OCI-LY3 (cell line): ENCODE measurements around the gene N4BP2L2.
A peak's percentile ranks its signal among the peaks of the same experiment; 100 is the strongest.

Experiments used
- H2AFZ ChIP-seq: fragments of 200-600, 300-600 bp; shearing (Covaris generic); 2 replicates; pipeline ENCODE4 v1.6.0; 2014; ENCODE audit warnings: antibody characterized with exemption, low read depth, low read length
- H3K27ac ChIP-seq: fragments of 200-600, 300-600 bp; sonication (generic); 2 replicates; pipeline ENCODE4 v1.5.1; 2014; ENCODE audit warnings: mild to moderate bottlenecking, low read length, moderate library complexity, mixed read lengths
- H3K27me3 ChIP-seq: fragments of 200-600, 300-600 bp; sonication (generic); 2 replicates; pipeline ENCODE4 v1.6.1; 2014; ENCODE audit warnings: low read depth, low read length, mixed read lengths
- H3K36me3 ChIP-seq: fragments of 200-600, 300-600 bp; sonication (generic); replicated peaks from 2 replicates; pipeline ENCODE3; 2014; ENCODE audit warnings: low read depth, low read length, mixed read lengths
- H3K4me1 ChIP-seq: fragments of 300-600, 200-600 bp; sonication (generic); 2 replicates; pipeline ENCODE4 v1.6.1; 2014; ENCODE audit warnings: low read length, mixed read lengths
- H3K4me2 ChIP-seq: fragments of 200-600, 300-600 bp; sonication (generic); 2 replicates; pipeline ENCODE4 v1.6.1; 2014; ENCODE audit warnings: low read length, mixed read lengths
- H3K4me3 ChIP-seq: fragments of 300-600, 200-600 bp; sonication (generic); 2 replicates; pipeline ENCODE4 v1.5.1; 2014; ENCODE audit warnings: antibody characterized with exemption, mild to moderate bottlenecking, low read length, moderate library complexity
- H3K79me2 ChIP-seq: fragments of 300-600, 200-600 bp; shearing (Covaris generic); 2 replicates; pipeline ENCODE4 v1.6.1; 2014; ENCODE audit warnings: mild to moderate bottlenecking, low read length, mixed read lengths
- H3K9ac ChIP-seq: fragments of 300-600, 200-600 bp; shearing (Covaris generic); 2 replicates; pipeline ENCODE4 v1.6.0; 2014; ENCODE audit warnings: mild to moderate bottlenecking, low read length, moderate library complexity
- H3K9me3 ChIP-seq: fragments of 200-600, 300-600 bp; shearing (Covaris generic); 2 replicates; pipeline ENCODE4 v1.6.1; 2014; ENCODE audit warnings: low read length, mixed read lengths; ENCODE audit not compliant: insufficient read depth
- H4K20me1 ChIP-seq: fragments of 200-600, 300-600 bp; sonication (generic); 2 replicates; pipeline ENCODE4 v1.6.1; 2016; ENCODE audit warnings: low read length, mixed read lengths; ENCODE audit not compliant: insufficient read depth
- EZH2phosphoT487 ChIP-seq: fragments of 200-600 bp; shearing (Covaris generic); IDR thresholded peaks from 2 replicates; pipeline ENCODE4 v1.6.1; 2018; ENCODE audit warnings: antibody characterized with exemption, mixed run types, low read depth
- TF ChIP-seq, protein P1 (sequence below): fragments of 200-600, 300-600 bp; sonication (generic); IDR thresholded peaks from 2 replicates; pipeline ENCODE4 v1.5.1; 2014; ENCODE audit warnings: antibody characterized with exemption, low read length, low read depth

Gene N4BP2L2

DNA sequence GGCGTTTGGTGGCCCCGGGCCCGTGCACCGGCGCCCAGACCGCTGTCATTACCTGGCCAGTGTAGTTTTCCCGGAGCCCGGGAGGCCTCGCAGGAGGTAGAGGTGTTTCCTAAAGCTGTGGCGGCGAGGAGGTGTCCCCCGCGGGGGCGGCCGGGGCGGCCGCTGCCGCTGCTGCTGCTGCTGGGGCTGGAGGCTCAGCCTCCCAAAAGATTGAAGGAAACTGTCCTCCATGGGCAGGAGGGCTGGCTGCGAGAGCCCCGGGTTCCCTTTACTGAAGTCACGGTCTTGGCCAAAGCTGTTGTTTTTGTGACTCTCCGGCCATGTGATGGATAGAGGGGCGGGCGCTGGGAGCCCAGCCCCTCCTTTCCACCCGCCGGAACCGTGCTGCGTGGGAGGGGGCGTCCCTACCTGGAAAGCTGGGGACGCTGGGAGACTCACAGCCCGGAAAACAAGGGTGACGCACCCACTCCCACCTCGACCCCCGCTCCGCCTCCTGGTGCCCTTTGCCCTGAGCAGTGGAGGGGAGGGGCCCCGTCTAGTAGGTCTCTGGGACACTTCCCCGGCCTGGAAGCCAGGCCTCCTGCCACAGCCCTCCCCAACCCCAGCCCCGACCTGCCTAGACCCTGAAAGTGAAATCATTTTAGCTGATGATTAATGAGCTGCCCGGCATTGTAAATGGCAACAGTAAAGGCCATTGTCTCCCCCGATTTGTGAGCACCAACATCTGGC, 110.6 kb downstream of the N4BP2L2 start, which contains the start of gene N4BP2L1:
N4BP2L1 (minus strand) TSS at position 279 of the 729 bp plus-strand sequence; CDS start at position 231, 48 bp downstream.
- peaks cover 20% of the 10 kb centered on the region for H3K36me3 ChIP-seq
- H3K79me2 ChIP-seq, result peaks cover 45% of the 10 kb centered on the region
- peak within 1 kb of the TSS; percentile 91 for H3K4me2 ChIP-seq
- no peaks in the 10 kb centered on the region for H3K27me3 ChIP-seq
- peak within 1 kb of the TSS; percentile 81 for H3K9ac ChIP-seq
- peak within 1 kb of the TSS; percentile 89 for H3K4me3 ChIP-seq
- peak within 1 kb of the TSS; percentile 81 for H3K27ac ChIP-seq
- H3K9me3 ChIP-seq, result no peaks in the 10 kb centered on the region
- H2AFZ ChIP-seq, result peak within 1 kb of the TSS; percentile 84
- peaks cover 11% of the 10 kb centered on the region; the same call in 1 of the 2 replicates for H4K20me1 ChIP-seq
- TF ChIP-seq, protein P1, sequence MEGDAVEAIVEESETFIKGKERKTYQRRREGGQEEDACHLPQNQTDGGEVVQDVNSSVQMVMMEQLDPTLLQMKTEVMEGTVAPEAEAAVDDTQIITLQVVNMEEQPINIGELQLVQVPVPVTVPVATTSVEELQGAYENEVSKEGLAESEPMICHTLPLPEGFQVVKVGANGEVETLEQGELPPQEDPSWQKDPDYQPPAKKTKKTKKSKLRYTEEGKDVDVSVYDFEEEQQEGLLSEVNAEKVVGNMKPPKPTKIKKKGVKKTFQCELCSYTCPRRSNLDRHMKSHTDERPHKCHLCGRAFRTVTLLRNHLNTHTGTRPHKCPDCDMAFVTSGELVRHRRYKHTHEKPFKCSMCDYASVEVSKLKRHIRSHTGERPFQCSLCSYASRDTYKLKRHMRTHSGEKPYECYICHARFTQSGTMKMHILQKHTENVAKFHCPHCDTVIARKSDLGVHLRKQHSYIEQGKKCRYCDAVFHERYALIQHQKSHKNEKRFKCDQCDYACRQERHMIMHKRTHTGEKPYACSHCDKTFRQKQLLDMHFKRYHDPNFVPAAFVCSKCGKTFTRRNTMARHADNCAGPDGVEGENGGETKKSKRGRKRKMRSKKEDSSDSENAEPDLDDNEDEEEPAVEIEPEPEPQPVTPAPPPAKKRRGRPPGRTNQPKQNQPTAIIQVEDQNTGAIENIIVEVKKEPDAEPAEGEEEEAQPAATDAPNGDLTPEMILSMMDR, result no peak
- no peak for TF ChIP-seq EZH2phosphoT487
- H3K4me1 ChIP-seq, result peaks cover 29% of the 10 kb centered on the region

DNA sequence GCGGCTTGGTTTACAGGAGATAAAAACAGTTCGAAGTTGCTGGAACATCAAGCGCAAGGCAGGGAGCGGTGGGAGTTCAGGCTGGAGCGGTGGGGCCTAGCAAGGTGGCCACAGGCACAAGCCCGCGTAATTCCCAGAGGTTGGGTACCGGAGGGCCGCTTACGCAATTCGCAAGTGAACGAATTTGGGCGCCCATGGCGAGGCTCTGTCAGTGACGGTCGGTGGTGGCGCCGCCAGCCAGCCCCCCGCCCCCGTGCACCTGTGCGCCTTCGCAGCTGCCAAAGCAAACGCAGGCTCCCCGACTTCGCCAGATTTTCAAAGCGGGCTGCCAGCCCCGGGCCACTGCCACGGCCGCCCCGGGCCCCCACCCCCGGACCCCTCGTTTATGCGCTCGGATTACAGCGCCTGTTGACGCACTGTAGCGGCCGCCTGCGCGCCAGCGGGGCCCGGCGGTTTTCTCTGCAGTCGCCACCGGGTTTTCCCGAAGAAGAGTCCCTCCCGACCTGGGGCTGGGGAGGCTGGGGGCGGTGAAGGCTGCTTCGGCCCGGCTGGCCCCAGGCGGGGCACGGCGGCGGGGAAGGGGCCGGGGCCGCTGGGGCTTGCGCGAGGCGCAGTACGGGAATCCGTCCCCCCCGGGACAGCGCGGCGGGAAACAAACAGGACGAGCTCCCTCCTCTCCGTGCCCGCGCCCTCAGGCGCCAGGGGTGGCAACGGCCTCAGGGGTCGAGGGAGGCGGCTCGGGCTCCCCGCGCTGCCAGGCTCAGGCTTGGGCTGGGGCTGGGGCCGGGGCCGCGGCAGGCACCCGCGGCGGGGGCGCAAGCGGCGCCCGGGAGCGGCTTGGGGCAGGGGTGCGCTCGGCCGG, 111.4 kb downstream of the N4BP2L2 start:
- peak overlapping the region; percentile 52 for H2AFZ ChIP-seq
- H3K27ac ChIP-seq, result peak overlapping the region; percentile 81
- TF ChIP-seq, protein P1, result peak; percentile 3; the same call in 1 of the 2 replicates
- no peak for TF ChIP-seq EZH2phosphoT487
- H3K79me2 ChIP-seq, result peaks cover 50% of the 10 kb centered on the region
- H3K4me1 ChIP-seq, result peaks cover 29% of the 10 kb centered on the region
- peak overlapping the region; percentile 89 for H3K4me3 ChIP-seq
- peak overlapping the region; percentile 91 for H3K4me2 ChIP-seq
- H4K20me1 ChIP-seq, result peaks cover 11% of the 10 kb centered on the region; the same call in 1 of the 2 replicates
- H3K9ac ChIP-seq, result peak overlapping the region; percentile 81
- H3K27me3 ChIP-seq, result no peaks in the 10 kb centered on the region
- no peaks in the 10 kb centered on the region for H3K9me3 ChIP-seq
- H3K36me3 ChIP-seq, result peaks cover 27% of the 10 kb centered on the region

DNA sequence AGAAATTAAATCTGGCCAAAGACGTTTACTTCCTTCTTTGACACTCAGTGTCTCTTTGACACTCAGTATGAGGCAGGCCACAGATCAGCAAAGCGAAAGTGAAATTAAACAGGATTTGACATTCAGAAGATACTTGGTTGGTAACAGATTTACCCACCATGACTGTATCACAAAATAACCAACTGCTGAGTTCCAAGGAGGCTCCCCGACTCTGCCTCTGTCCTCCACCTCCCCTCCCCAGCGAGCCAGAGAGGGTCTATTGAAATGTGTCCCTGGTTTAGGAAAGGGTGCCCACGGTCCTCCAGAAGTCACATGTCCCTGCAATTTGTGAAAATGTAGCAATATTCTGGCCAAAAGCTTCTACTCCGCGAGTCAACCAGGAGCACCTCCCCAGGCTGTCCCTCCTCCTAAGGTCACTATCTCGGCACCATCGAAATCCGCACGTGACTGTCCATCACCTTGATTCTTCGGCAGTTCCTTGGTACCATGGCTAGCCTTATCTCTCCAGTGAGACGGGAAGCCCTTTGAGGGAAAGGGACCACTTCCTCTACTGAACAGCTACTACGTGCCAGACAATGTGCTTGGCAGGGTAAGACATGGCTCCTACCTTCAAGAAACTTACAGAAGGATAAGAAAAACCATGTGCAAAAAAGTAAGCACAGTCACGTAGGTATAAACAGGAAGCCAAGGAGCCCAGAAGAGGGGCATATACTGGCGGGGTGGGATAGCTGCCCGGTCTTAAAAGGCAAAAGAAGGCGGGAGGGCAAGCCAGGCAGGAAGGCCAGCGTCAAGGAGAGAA, 112.2 kb downstream of the N4BP2L2 start:
- H3K27me3 ChIP-seq, result no peaks in the 10 kb centered on the region
- H3K4me2 ChIP-seq, result peak overlapping the region; percentile 91
- H3K4me1 ChIP-seq, result peaks cover 29% of the 10 kb centered on the region
- H3K9ac ChIP-seq, result peak overlapping the region; percentile 81
- H3K9me3 ChIP-seq, result no peaks in the 10 kb centered on the region
- H3K79me2 ChIP-seq, result peaks cover 50% of the 10 kb centered on the region
- TF ChIP-seq, protein P1, result no peak
- TF ChIP-seq EZH2phosphoT487, result no peak
- peak overlapping the region; percentile 81 for H3K27ac ChIP-seq
- H3K4me3 ChIP-seq, result peak overlapping the region; percentile 89
- H3K36me3 ChIP-seq, result peaks cover 33% of the 10 kb centered on the region
- H2AFZ ChIP-seq, result peak overlapping the region; percentile 52
- H4K20me1 ChIP-seq, result peaks cover 11% of the 10 kb centered on the region; the same call in 1 of the 2 replicates
